CD14-positive monocyte (primary cell): ENCODE data around the gene SRR. TPM values are rescaled to one million over a fixed set of nuclear protein-coding genes. Genes with fewer than 3 reads are reported as not detected.

ENCODE experiments used
- DNase-seq, 3 donors: peaks; one replicate each; pipeline ENCODE4 v3.0.0-alpha.2; 2011 to 2022
- H2AFZ ChIP-seq: 2 replicates; pipeline ENCODE4 v1.6.0; 2012; ENCODE audit warnings: mild to moderate bottlenecking, low read depth, low read length, inconsistent platforms; ENCODE audit not compliant: insufficient read depth, poor library complexity, severe bottlenecking
- H3K27ac ChIP-seq, 2 donors: 1 replicate in 1 of 2; 2 replicates in 1 of 2; pipeline ENCODE4 v1.5.1; 2012 to 2013; ENCODE audit warnings: low read length in 2 of 2, control low read depth in 1 of 2, inconsistent platforms in 1 of 2, low read depth in 1 of 2, mild to moderate bottlenecking in 1 of 2
- H3K27me3 ChIP-seq, 2 donors: one replicate each; pipeline versions ENCODE4 v1.6.0 to v1.6.1; 2011 to 2013; ENCODE audit warnings: low read length in 2 of 2; ENCODE audit not compliant: control insufficient read depth in 2 of 2, insufficient read depth in 2 of 2
- H3K36me3 ChIP-seq, 2 donors: replicated peaks in 1 of 2; 1 replicate in 1 of 2; 2 replicates in 1 of 2; pipeline versions ENCODE4 v1.5.1 to v1.6.1; 2012 to 2013; ENCODE audit warnings: low read length in 2 of 2, control low read depth in 1 of 2, inconsistent platforms in 1 of 2, mild to moderate bottlenecking in 1 of 2; ENCODE audit not compliant: insufficient read depth in 2 of 2, control insufficient read depth in 1 of 2
- H3K4me1 ChIP-seq, 2 donors: 1 replicate in 1 of 2; 2 replicates in 1 of 2; pipeline versions ENCODE4 v1.5.1 to v1.6.1; 2012 to 2013; ENCODE audit warnings: low read length in 2 of 2, control low read depth in 1 of 2, inconsistent platforms in 1 of 2, mild to moderate bottlenecking in 1 of 2, moderate library complexity in 1 of 2; ENCODE audit not compliant: insufficient read depth in 2 of 2, control insufficient read depth in 1 of 2
- H3K4me2 ChIP-seq: replicated peaks from 2 replicates; pipeline ENCODE3; 2012; ENCODE audit warnings: low read length, moderate library complexity, mild to moderate bottlenecking; ENCODE audit not compliant: poor library complexity, severe bottlenecking; ENCODE audit errors: extremely low read depth
- H3K4me3 ChIP-seq, 3 experiments: fragments of 200-600 bp in 1 of 3; sonication (generic) in 1 of 3; replicated peaks in 1 of 3; 1 replicate in 2 of 3; 2 replicates in 1 of 3; pipeline ENCODE4 v1.5.1; 2011 to 2013; ENCODE audit warnings: low read length in 3 of 3, mild to moderate bottlenecking in 3 of 3, control low read depth in 2 of 3, low read depth in 2 of 3, inconsistent platforms in 1 of 3, moderate library complexity in 1 of 3
- H3K79me2 ChIP-seq: 2 replicates; pipeline ENCODE4 v1.6.0; 2012; ENCODE audit warnings: mild to moderate bottlenecking, control low read depth, inconsistent platforms, low read length, moderate library complexity; ENCODE audit not compliant: insufficient read depth
- H3K9ac ChIP-seq: 2 replicates; pipeline ENCODE4 v1.6.0; 2017; ENCODE audit warnings: low read length, mild to moderate bottlenecking; ENCODE audit not compliant: insufficient read depth, poor library complexity, severe bottlenecking
- H3K9me3 ChIP-seq, 2 donors: replicated peaks in 1 of 2; 1 replicate in 1 of 2; 2 replicates in 1 of 2; pipeline versions ENCODE4 v1.5.1 to v1.6.1; 2012 to 2013; ENCODE audit warnings: low read length in 2 of 2, control low read depth in 1 of 2; ENCODE audit not compliant: control insufficient read depth in 1 of 2, insufficient read depth in 1 of 2
- H4K20me1 ChIP-seq: 2 replicates; pipeline ENCODE4 v1.6.0; 2012; ENCODE audit warnings: mild to moderate bottlenecking, low read length, control low read depth, moderate library complexity; ENCODE audit not compliant: insufficient read depth
- H3K27ac Mint-ChIP-seq, 7 donors: one replicate each; pipeline ENCODE4 v1.8.0; 2020; ENCODE audit warnings: mild to moderate bottlenecking in 7 of 7, mixed read lengths in 7 of 7, moderate library complexity in 6 of 7, inconsistent platforms in 2 of 7
- H3K27me3 Mint-ChIP-seq, 3 donors: one replicate each; pipeline ENCODE4 v1.8.0; 2021 to 2022; ENCODE audit warnings: low read depth in 3 of 3, mild to moderate bottlenecking in 3 of 3, mixed read lengths in 3 of 3, moderate library complexity in 3 of 3, inconsistent platforms in 1 of 3
- H3K36me3 Mint-ChIP-seq, 2 donors: one replicate each; pipeline ENCODE4 v1.8.0; 2020; ENCODE audit warnings: mixed read lengths in 2 of 2, inconsistent platforms in 1 of 2, mild to moderate bottlenecking in 1 of 2
- H3K4me1 Mint-ChIP-seq: one replicate; pipeline ENCODE4 v1.8.0; 2020; ENCODE audit warnings: mild to moderate bottlenecking, mixed read lengths
- H3K4me3 Mint-ChIP-seq, 2 donors: one replicate each; pipeline ENCODE4 v1.8.0; 2020; ENCODE audit warnings: mild to moderate bottlenecking in 2 of 2, mixed read lengths in 2 of 2, moderate library complexity in 1 of 2
- H3K9me3 Mint-ChIP-seq, 7 donors: one replicate each; pipeline ENCODE4 v1.8.0; 2020 to 2022; ENCODE audit warnings: mixed read lengths in 7 of 7, mild to moderate bottlenecking in 6 of 7, moderate library complexity in 6 of 7, inconsistent platforms in 2 of 7
- WGBS: methylation state at CpG from one replicate; pipeline ENCODE4 v1.1.5; 2013; ENCODE audit warnings: missing lambda C conversion rate; ENCODE audit not compliant: insufficient coverage; 5-methylcytosine and 5-hydroxymethylcytosine counted together
- intact Hi-C, 2 donors: fragments of 100-400 bp; cut with micrococcal nuclease; formaldehyde crosslinking; loops; one replicate each; pipeline versions ENCODE4 v1.15.0 to v1.15.1; 2023
- polyA plus RNA-seq, 3 donors: library from polyadenylated mRNA; depleted of rRNA in 1 of 3; unstranded in 2 of 3; stranded (reverse) in 1 of 3; fragments of 300-500 nt in 2 of 3; fragments of >200 nt in 1 of 3; fragmentation: Illumina TruSeq in 2 of 3; gene quantifications; 1 replicate in 2 of 3; 2 replicates in 1 of 3; pipeline ENCODE4 v1.2.3, GENCODE V29; 2012 to 2021
- TF ChIP-seq, protein P1 (sequence below): fragments of 200-600 bp; IDR thresholded peaks from one replicate; pipeline ENCODE4 v1.8.0; 2022; ENCODE audit warnings: antibody characterized with exemption, mild to moderate bottlenecking

SRR gene
- polyA plus RNA-seq, 3 donors = 3.4 to 5.7 (median 3.7) TPM

GRCh38 chr17:2266045-2266864, 37.5 kb upstream of the SRR start:
- Mint-ChIP-seq H3K9me3 (no peaks in the 10 kb centered on the region), H3K4me1 (peaks cover 11% of the 10 kb centered on the region)
- no peaks in the 10 kb centered on the region for H3K4me1 ChIP-seq

GRCh38 chr17:2266865-2267228, 36.9 kb upstream of the SRR start:
- no peaks in the 10 kb centered on the region for H3K27me3 ChIP-seq
- H3K4me1 Mint-ChIP-seq = peaks cover 11% of the 10 kb centered on the region
- H3K4me3 ChIP-seq = no peak overlapping the region
- H3K4me3 Mint-ChIP-seq = no peak overlapping the region
- H3K36me3 ChIP-seq = peaks cover 10 to 52% of the 10 kb centered on the region in 2 donors
- no peaks in the 10 kb centered on the region for H3K9me3 Mint-ChIP-seq
- WGBS = 60% methylated on average over 2 of the region's 3 CpGs
- H3K4me1 ChIP-seq = no peaks in the 10 kb centered on the region
- H3K9me3 ChIP-seq = no peaks in the 10 kb centered on the region
- TF ChIP-seq, protein P1, sequence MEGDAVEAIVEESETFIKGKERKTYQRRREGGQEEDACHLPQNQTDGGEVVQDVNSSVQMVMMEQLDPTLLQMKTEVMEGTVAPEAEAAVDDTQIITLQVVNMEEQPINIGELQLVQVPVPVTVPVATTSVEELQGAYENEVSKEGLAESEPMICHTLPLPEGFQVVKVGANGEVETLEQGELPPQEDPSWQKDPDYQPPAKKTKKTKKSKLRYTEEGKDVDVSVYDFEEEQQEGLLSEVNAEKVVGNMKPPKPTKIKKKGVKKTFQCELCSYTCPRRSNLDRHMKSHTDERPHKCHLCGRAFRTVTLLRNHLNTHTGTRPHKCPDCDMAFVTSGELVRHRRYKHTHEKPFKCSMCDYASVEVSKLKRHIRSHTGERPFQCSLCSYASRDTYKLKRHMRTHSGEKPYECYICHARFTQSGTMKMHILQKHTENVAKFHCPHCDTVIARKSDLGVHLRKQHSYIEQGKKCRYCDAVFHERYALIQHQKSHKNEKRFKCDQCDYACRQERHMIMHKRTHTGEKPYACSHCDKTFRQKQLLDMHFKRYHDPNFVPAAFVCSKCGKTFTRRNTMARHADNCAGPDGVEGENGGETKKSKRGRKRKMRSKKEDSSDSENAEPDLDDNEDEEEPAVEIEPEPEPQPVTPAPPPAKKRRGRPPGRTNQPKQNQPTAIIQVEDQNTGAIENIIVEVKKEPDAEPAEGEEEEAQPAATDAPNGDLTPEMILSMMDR = no peak
- no peaks in the 10 kb centered on the region for H3K79me2 ChIP-seq
- intact Hi-C loops = no loop called here
- H3K27ac ChIP-seq = no peak overlapping the region
- peaks cover 31 to 64% of the 10 kb centered on the region in 2 donors for H3K36me3 Mint-ChIP-seq
- DNase-seq = no peak
- no peak overlapping the region for H2AFZ ChIP-seq
- no peaks in the 10 kb centered on the region for H3K27me3 Mint-ChIP-seq
- no peak overlapping the region for H3K4me2 ChIP-seq
- H4K20me1 ChIP-seq = no peaks in the 10 kb centered on the region
- peak overlapping the region in 1 of 7 donors; percentile 21 for H3K27ac Mint-ChIP-seq
- H3K9ac ChIP-seq = peak overlapping the region; percentile 5

More at GRCh38 chr17:2266045-2266864, 37.5 kb upstream of the SRR start:
- H3K27ac ChIP-seq = no peak overlapping the region
- H4K20me1 ChIP-seq = no peaks in the 10 kb centered on the region
- no peaks in the 10 kb centered on the region for H3K9me3 ChIP-seq
- Mint-ChIP-seq H3K4me3 (no peak overlapping the region), H3K36me3 (peaks cover 34 to 62% of the 10 kb centered on the region in 2 donors), H3K27ac (peak overlapping the region in 1 of 7 donors; percentile 67), H3K27me3 (no peaks in the 10 kb centered on the region)
- no peak overlapping the region for H2AFZ ChIP-seq
- intact Hi-C loops = no loop called here
- DNase-seq = peak in 2 of 3 donors; percentile 3 to 56
- H3K36me3 ChIP-seq = peaks cover 10 to 57% of the 10 kb centered on the region in 2 donors
- WGBS = 59% methylated on average over 4 of the region's 13 CpGs
- no peaks in the 10 kb centered on the region for H3K27me3 ChIP-seq
- H3K4me2 ChIP-seq = no peak overlapping the region
- H3K79me2 ChIP-seq = no peaks in the 10 kb centered on the region
- H3K9ac ChIP-seq = peak overlapping the region; percentile 5
- TF ChIP-seq, protein P1 = no peak
- H3K4me3 ChIP-seq = no peak overlapping the region
